ENCODE measurements around the gene ADAM21. TPM values are rescaled to one million over a fixed set of nuclear protein-coding genes. Genes with fewer than 3 reads are reported as not detected.

The ADAM21 gene
- total RNA-seq, 6 experiments from 2014 or later = 0.12 to 0.17 TPM; not detected in 4

GRCh38 chr14:70436867-70437266 is 15.1 kb upstream of the ADAM21 start:
- no peak overlapping the region for H3K4me3 ChIP-seq
- H3K9me3 ChIP-seq = no peaks in the 10 kb centered on the region
- TF ChIP-seq POLR2A (IDR thresholded peaks at IDR 0.05) (no peak), CTCF (IDR thresholded peaks at IDR 0.05) (no peak)

GRCh38 chr14:70441641-70442040 is 10.3 kb upstream of the ADAM21 start:
- Histone ChIP-seq H3K9me3 (peaks cover 0 to 8% (median 0%) of the 10 kb centered on the region in 4 donors), H3K27ac (no peak overlapping the region), H3K4me3 (no peak overlapping the region), H3K4me1 (no peaks in the 10 kb centered on the region), H3K27me3 (no peaks in the 10 kb centered on the region), H3K36me3 (no peaks in the 10 kb centered on the region)
- no peak for TF ChIP-seq CTCF (IDR thresholded peaks at IDR 0.05)
- TF ChIP-seq POLR2A (IDR thresholded peaks at IDR 0.05) = no peak
- intact Hi-C loops (cut with DNase I) = no loop called here
- DNase-seq = no peak
- ATAC-seq = no peak
- 66% methylated on average over 3 of the region's 3 CpGs for WGBS (ENCODE audit: insufficient coverage, low coverage, low lambda C conversion rate, missing lambda C conversion rate)

More at GRCh38 chr14:70436867-70437266, 15.1 kb upstream of the ADAM21 start:
- no peak for DNase-seq
- H3K27ac ChIP-seq = no peak overlapping the region
- no peaks in the 10 kb centered on the region for H3K36me3 ChIP-seq
- no peaks in the 10 kb centered on the region for H3K27me3 ChIP-seq
- intact Hi-C loops (cut with DNase I) = no loop called here
- 50% methylated on average over 3 of the region's 4 CpGs for WGBS (ENCODE audit: insufficient coverage, low coverage, low lambda C conversion rate, missing lambda C conversion rate)
- ATAC-seq = no peak
- H3K4me1 ChIP-seq = no peaks in the 10 kb centered on the region

DNA sequence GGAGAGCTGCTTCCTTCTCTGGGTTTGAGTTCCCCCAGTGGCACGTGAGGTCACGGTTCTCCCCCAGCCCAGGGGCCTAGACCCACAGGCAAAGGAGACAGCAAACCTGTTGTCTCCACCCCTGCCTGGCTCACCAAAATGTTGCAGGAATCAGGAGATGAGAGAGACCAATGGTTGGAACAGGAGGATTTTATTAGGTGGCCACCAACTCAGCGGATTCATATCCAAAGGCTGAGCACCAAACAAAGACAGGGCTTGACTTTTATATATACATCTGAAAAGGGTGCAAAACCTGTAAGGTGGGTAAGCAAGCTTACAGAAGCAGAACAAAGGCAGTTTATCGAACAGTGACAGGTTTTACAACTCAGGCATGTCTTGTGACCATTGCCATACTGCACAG is 9.2 kb upstream of the ADAM21 start:
- DNase-seq (no peak), ATAC-seq (no peak)

DNA sequence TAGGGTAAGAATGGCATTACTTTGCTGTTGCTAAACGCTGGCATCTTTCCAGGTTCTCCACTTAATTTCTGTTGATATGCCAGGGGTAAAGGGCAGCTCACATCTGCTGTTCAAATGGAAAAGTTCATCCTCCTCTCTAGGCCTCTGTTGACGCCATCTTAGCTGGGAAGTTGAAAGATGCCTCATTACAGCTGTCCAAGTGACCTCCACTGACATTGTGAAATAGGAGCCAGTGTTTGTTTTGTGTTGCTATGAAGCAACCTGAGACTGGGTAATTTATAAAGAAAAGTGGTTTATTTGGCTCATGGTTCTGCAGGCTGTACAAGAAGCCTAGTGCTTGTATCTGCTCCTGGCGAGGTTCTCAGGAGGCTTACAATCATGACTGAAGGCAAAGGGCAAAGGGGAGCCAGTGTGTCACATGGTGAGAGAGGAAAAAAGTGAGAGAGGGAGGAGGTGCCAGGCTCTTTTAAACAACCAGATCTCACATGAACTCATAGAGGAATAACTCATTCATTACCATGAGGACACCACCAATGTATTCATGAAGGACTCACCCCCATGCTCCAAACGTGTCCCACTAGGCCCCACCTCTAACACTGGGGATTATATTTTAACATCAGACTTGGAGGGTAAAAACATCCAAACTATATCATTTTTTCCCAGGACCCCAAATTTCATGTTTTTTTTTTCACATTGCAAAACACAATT is 3.2 kb upstream of the ADAM21 start:
- H3K9me3 ChIP-seq = no peaks in the 10 kb centered on the region
- TF ChIP-seq CTCF (IDR thresholded peaks at IDR 0.05) = peak in 1 of 4 donors; percentile 12
- no peak for TF ChIP-seq POLR2A (IDR thresholded peaks at IDR 0.05)
- H3K36me3 ChIP-seq = no peaks in the 10 kb centered on the region
- ATAC-seq = peak; percentile 95 to 99 (median 97)
- intact Hi-C loops (cut with DNase I) = no loop called here
- peak overlapping the region in 2 of 3 donors; percentile 30 to 71 for H3K27ac ChIP-seq
- H3K27me3 ChIP-seq = no peaks in the 10 kb centered on the region
- peak in 2 of 3 donors; percentile 21 to 73 for DNase-seq
- H3K4me1 ChIP-seq = peaks cover 0 to 12% (median 0%) of the 10 kb centered on the region in 4 donors
- no peak overlapping the region for H3K4me3 ChIP-seq
- WGBS (ENCODE audit: insufficient coverage, low coverage, low lambda C conversion rate, missing lambda C conversion rate) = 33% methylated on average over 4 of the region's 4 CpGs

More for the DNA sequence above, 9.2 kb upstream of the ADAM21 start:
- 91% methylated on average over 4 of the region's 4 CpGs for WGBS (ENCODE audit: insufficient coverage, low coverage, low lambda C conversion rate, missing lambda C conversion rate)
- Histone ChIP-seq H3K4me3 (no peak overlapping the region), H3K27me3 (no peaks in the 10 kb centered on the region), H3K4me1 (no peaks in the 10 kb centered on the region), H3K9me3 (peaks cover 0 to 8% (median 0%) of the 10 kb centered on the region in 4 donors), H3K27ac (no peak overlapping the region), H3K36me3 (no peaks in the 10 kb centered on the region)
- TF ChIP-seq POLR2A (IDR thresholded peaks at IDR 0.05) = no peak
- TF ChIP-seq CTCF (IDR thresholded peaks at IDR 0.05) = no peak
- intact Hi-C loops (cut with DNase I) = no loop called here

Data from right lobe of liver (tissue), 6 donors.